Measurements from ENCODE around the gene KLHDC8A. TPM values are rescaled to one million over a fixed set of nuclear protein-coding genes. Genes with fewer than 3 reads are reported as not detected.

KLHDC8A gene
- total RNA-seq, 1 donor from 2014 or later = not detected

- Mint-ChIP-seq H3K4me3 (ENCODE audit: unreplicated experiment) (no peak overlapping the region), H3K36me3 (ENCODE audit: unreplicated experiment) (no peaks in the 10 kb centered on the region), H3K4me1 (ENCODE audit: unreplicated experiment) (peaks cover under 1% of the 10 kb centered on the region), H3K27me3 (ENCODE audit: unreplicated experiment) (peaks cover 21% of the 10 kb centered on the region), H3K27ac (ENCODE audit: unreplicated experiment) (no peak overlapping the region), H3K9me3 (ENCODE audit: unreplicated experiment) (no peaks in the 10 kb centered on the region)
- TF ChIP-seq CTCF (IDR thresholded peaks at IDR 0.05) = no peak
- DNase-seq (ENCODE audit: extremely low spot score, unreplicated experiment) = no peak
Measured at GRCh38 chr1:205332015-205332791, 24.5 kb downstream of the KLHDC8A start.

GRCh38 chr1:205330150-205330549, 26.6 kb downstream of the KLHDC8A start:
- H3K4me1 Mint-ChIP-seq (ENCODE audit: unreplicated experiment) = peaks cover 15% of the 10 kb centered on the region
- DNase-seq (ENCODE audit: extremely low spot score, unreplicated experiment) = no peak
- no peak for TF ChIP-seq CTCF (IDR thresholded peaks at IDR 0.05)
- H3K9me3 Mint-ChIP-seq (ENCODE audit: unreplicated experiment) = no peaks in the 10 kb centered on the region
- no peak overlapping the region for H3K4me3 Mint-ChIP-seq (ENCODE audit: unreplicated experiment)
- H3K36me3 Mint-ChIP-seq (ENCODE audit: unreplicated experiment) = no peaks in the 10 kb centered on the region
- H3K27me3 Mint-ChIP-seq (ENCODE audit: unreplicated experiment) = peaks cover 14% of the 10 kb centered on the region
- no peak overlapping the region for H3K27ac Mint-ChIP-seq (ENCODE audit: unreplicated experiment)

- no peak for DNase-seq (ENCODE audit: extremely low spot score, unreplicated experiment)
- H3K9me3 Mint-ChIP-seq (ENCODE audit: unreplicated experiment) = no peaks in the 10 kb centered on the region
- H3K27ac Mint-ChIP-seq (ENCODE audit: unreplicated experiment) = no peak overlapping the region
- H3K36me3 Mint-ChIP-seq (ENCODE audit: unreplicated experiment) = no peaks in the 10 kb centered on the region
- no peak overlapping the region for H3K4me3 Mint-ChIP-seq (ENCODE audit: unreplicated experiment)
- peaks cover 20% of the 10 kb centered on the region for H3K4me1 Mint-ChIP-seq (ENCODE audit: unreplicated experiment)
- peaks cover 14% of the 10 kb centered on the region for H3K27me3 Mint-ChIP-seq (ENCODE audit: unreplicated experiment)
- no peak for TF ChIP-seq CTCF (IDR thresholded peaks at IDR 0.05)
Measured at GRCh38 chr1:205329719-205330118, 27.0 kb downstream of the KLHDC8A start.

- Mint-ChIP-seq H3K27me3 (ENCODE audit: unreplicated experiment) (peaks cover 12% of the 10 kb centered on the region), H3K27ac (ENCODE audit: unreplicated experiment) (no peak overlapping the region), H3K9me3 (ENCODE audit: unreplicated experiment) (no peaks in the 10 kb centered on the region), H3K36me3 (ENCODE audit: unreplicated experiment) (no peaks in the 10 kb centered on the region), H3K4me1 (ENCODE audit: unreplicated experiment) (peaks cover 23% of the 10 kb centered on the region), H3K4me3 (ENCODE audit: unreplicated experiment) (no peak overlapping the region)
- no peak for DNase-seq (ENCODE audit: extremely low spot score, unreplicated experiment)
- TF ChIP-seq CTCF (IDR thresholded peaks at IDR 0.05) = no peak
Measured at GRCh38 chr1:205328476-205328875, 28.2 kb downstream of the KLHDC8A start.

- Mint-ChIP-seq H3K4me3 (ENCODE audit: unreplicated experiment) (no peak overlapping the region), H3K9me3 (ENCODE audit: unreplicated experiment) (no peaks in the 10 kb centered on the region), H3K36me3 (ENCODE audit: unreplicated experiment) (no peaks in the 10 kb centered on the region), H3K4me1 (ENCODE audit: unreplicated experiment) (peaks cover 23% of the 10 kb centered on the region), H3K27ac (ENCODE audit: unreplicated experiment) (peak overlapping the region; percentile 70), H3K27me3 (ENCODE audit: unreplicated experiment) (peaks cover 10% of the 10 kb centered on the region)
- no peak for TF ChIP-seq CTCF (IDR thresholded peaks at IDR 0.05)
- no peak for DNase-seq (ENCODE audit: extremely low spot score, unreplicated experiment)
Measured at GRCh38 chr1:205326812-205327466, 29.8 kb downstream of the KLHDC8A start.

Measured in osteocyte (in vitro differentiated cells).